Kidney (tissue), 14 donors: Measurements from ENCODE around the gene PRRT4. TPM values are rescaled to one million over a fixed set of nuclear protein-coding genes. Genes with fewer than 3 reads are reported as not detected.

Experiments used
- DNase-seq, 5 donors: peaks; one replicate each; pipeline ENCODE4 v3.0.0-alpha.2; 2013 to 2020
- FAIRE-seq: peaks from 2 replicates; lab custom pipeline; 2012; peaks lifted over from hg19 to GRCh38; lab: Jason Lieb, UNC
- H3K27ac ChIP-seq, 2 donors: one replicate each; pipeline ENCODE4 v1.7.0; 2013; ENCODE audit warnings: low read depth in 2 of 2, low read length in 2 of 2, inconsistent platforms in 1 of 2
- H3K27me3 ChIP-seq: one replicate; pipeline ENCODE4 v1.7.1; 2013; ENCODE audit warnings: low read length, inconsistent platforms; ENCODE audit not compliant: control insufficient read depth, insufficient read depth
- H3K36me3 ChIP-seq, 3 donors: one replicate each; pipeline versions ENCODE4 v1.7.0 to v1.7.1; 2013; ENCODE audit warnings: low read length in 3 of 3, control low read depth in 1 of 3, inconsistent platforms in 1 of 3; ENCODE audit not compliant: insufficient read depth in 3 of 3, control insufficient read depth in 2 of 3
- H3K4me1 ChIP-seq, 3 donors: one replicate each; pipeline versions ENCODE4 v1.7.0 to v1.7.1; 2013; ENCODE audit warnings: low read length in 3 of 3, inconsistent platforms in 1 of 3, low read depth in 1 of 3; ENCODE audit not compliant: control insufficient read depth in 2 of 3, insufficient read depth in 2 of 3
- H3K4me3 ChIP-seq, 3 donors: one replicate each; pipeline versions ENCODE4 v1.7.0 to v1.8.1; 2013; ENCODE audit warnings: low read length in 3 of 3, control low read depth in 1 of 3, inconsistent platforms in 1 of 3
- H3K9ac ChIP-seq, 3 donors: one replicate each; pipeline versions ENCODE4 v1.7.0 to v1.7.1; 2013; ENCODE audit warnings: low read length in 3 of 3, control low read depth in 1 of 3, inconsistent platforms in 1 of 3
- H3K9me3 ChIP-seq, 3 donors: one replicate each; pipeline versions ENCODE4 v1.7.0 to v1.7.1; 2013; ENCODE audit warnings: low read length in 3 of 3, control low read depth in 1 of 3, inconsistent platforms in 1 of 3; ENCODE audit not compliant: control insufficient read depth in 2 of 3, insufficient read depth in 1 of 3
- CTCF ChIP-seq: IDR thresholded peaks from 3 replicates; pipeline ENCODE4 v1.5.1; 2012; ENCODE audit warnings: mild to moderate bottlenecking, moderate library complexity, borderline replicate concordance; ENCODE audit not compliant: insufficient read depth; ENCODE audit errors: extremely low read depth
- intact Hi-C: fragments of 100-400 bp; cut with DNase I; formaldehyde crosslinking; loops from one replicate; pipeline ENCODE4 v1.11.1; 2022
- polyA plus RNA-seq: library from polyadenylated mRNA; stranded (reverse); fragments of 350-450 nt; fragmentation: Illumina TruSeq; extraction: RNeasy Lipid Tissue Mini Kit (QIAGEN cat#74804); gene quantifications from one replicate; pipeline ENCODE4 v1.2.3, GENCODE V29; 2014; ENCODE audit warnings: low read depth, low replicate concordance; ENCODE audit not compliant: insufficient read depth
- total RNA-seq: library from RNA; stranded (reverse); fragmentation: NEBNext Ultra II Directional; extraction: Animal tissue kit (Norgen Biotek cat#: 25700); gene quantifications from one replicate; pipeline ENCODE4 v1.2.1, GENCODE V29; 2021
- donor health status: control.
- donor health status: control.
- donor health status: control.
- donor health status: control.
- donor health status: control.
- donor health status: DM: yes; HTN: yes; CAD: no.
- donor health status: Normal renal cell carcinoma (clear cell type).

Gene PRRT4
- total and polyA plus RNA-seq, 2 donors from 2014 or later: not detected

GRCh38 chr7:128395748-128396147, 34.3 kb upstream of the PRRT4 start:
- Histone ChIP-seq H3K27ac (no peak overlapping the region), H3K9ac (no peak overlapping the region), H3K4me3 (no peak overlapping the region), H3K36me3 (peaks cover 2 to 6% (median 4%) of the 10 kb centered on the region in 3 donors), H3K27me3 (no peaks in the 10 kb centered on the region), H3K4me1 (no peaks in the 10 kb centered on the region), H3K9me3 (no peaks in the 10 kb centered on the region)
- intact Hi-C loops: no loop called here
- FAIRE-seq: no peak
- DNase-seq: no peak
- no peak for TF ChIP-seq CTCF

GRCh38 chr7:128394904-128395496, 33.5 kb upstream of the PRRT4 start:
- no peaks in the 10 kb centered on the region for H3K9me3 ChIP-seq
- H3K4me3 ChIP-seq: no peak overlapping the region
- H3K9ac ChIP-seq: no peak overlapping the region
- TF ChIP-seq CTCF: no peak
- no peak overlapping the region for H3K27ac ChIP-seq
- FAIRE-seq (no peak), DNase-seq (no peak)
- peaks cover 0 to 4% (median 2%) of the 10 kb centered on the region in 3 donors for H3K36me3 ChIP-seq
- no peaks in the 10 kb centered on the region for H3K27me3 ChIP-seq
- H3K4me1 ChIP-seq: no peaks in the 10 kb centered on the region
- intact Hi-C loops: no loop called here

GRCh38 chr7:128393526-128394330, 32.2 kb upstream of the PRRT4 start:
- no peaks in the 10 kb centered on the region for H3K27me3 ChIP-seq
- H3K4me1 ChIP-seq: peaks cover 0 to 5% (median 0%) of the 10 kb centered on the region in 3 donors
- no peak for DNase-seq
- intact Hi-C loops: no loop called here
- FAIRE-seq: no peak
- H3K27ac ChIP-seq: no peak overlapping the region
- no peak overlapping the region for H3K4me3 ChIP-seq
- H3K36me3 ChIP-seq: peaks cover 0 to 4% (median 2%) of the 10 kb centered on the region in 3 donors
- H3K9ac ChIP-seq: no peak overlapping the region
- no peaks in the 10 kb centered on the region for H3K9me3 ChIP-seq
- no peak for TF ChIP-seq CTCF
